Measurements from ENCODE around the gene TRDMT1.
A peak's percentile ranks its signal among the peaks of the same experiment; 100 is the strongest.

TRDMT1 gene

DNA sequence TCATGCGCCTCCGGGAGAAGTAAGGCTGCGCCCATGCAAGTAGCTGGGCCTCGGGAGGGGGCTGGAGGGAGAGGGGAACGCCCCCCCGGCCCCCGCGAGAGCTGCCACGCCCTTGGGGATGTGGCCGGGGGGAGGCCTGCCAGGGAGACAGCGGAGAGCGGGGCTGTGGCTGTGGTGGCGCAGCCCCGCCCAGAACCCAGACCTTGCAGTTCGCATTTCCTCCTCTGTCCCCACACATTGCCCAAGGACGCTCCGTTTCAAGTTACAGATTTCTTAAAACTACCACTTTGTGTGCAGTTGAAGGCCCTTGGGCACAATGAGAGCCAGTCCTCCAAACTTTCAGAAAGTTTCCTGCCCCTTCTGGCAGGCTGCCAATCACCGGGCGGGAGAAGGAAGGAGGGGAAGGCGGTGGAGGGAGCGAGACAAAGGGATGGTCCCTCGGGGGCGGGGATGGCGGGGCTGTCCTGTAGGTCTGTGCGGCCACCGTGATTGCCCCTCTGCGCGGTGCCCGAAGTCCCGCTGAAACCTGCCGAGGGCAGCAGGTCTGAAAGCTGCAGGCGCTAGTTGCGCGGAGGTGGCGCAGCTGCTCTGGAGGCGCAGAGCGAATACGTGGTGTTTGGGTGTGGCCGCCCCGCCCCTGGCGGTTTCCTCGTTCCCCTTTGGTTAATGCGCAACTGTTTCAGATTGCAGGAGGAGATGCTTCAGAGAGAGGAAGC is 28.7 kb upstream of the TRDMT1 start:
- peak; percentile 15 for DNase-seq

DNA sequence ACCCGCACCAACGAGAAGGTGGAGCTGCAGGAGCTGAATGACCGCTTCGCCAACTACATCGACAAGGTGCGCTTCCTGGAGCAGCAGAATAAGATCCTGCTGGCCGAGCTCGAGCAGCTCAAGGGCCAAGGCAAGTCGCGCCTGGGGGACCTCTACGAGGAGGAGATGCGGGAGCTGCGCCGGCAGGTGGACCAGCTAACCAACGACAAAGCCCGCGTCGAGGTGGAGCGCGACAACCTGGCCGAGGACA is 28.2 kb upstream of the TRDMT1 start:
- DNase-seq = no peak

DNA sequence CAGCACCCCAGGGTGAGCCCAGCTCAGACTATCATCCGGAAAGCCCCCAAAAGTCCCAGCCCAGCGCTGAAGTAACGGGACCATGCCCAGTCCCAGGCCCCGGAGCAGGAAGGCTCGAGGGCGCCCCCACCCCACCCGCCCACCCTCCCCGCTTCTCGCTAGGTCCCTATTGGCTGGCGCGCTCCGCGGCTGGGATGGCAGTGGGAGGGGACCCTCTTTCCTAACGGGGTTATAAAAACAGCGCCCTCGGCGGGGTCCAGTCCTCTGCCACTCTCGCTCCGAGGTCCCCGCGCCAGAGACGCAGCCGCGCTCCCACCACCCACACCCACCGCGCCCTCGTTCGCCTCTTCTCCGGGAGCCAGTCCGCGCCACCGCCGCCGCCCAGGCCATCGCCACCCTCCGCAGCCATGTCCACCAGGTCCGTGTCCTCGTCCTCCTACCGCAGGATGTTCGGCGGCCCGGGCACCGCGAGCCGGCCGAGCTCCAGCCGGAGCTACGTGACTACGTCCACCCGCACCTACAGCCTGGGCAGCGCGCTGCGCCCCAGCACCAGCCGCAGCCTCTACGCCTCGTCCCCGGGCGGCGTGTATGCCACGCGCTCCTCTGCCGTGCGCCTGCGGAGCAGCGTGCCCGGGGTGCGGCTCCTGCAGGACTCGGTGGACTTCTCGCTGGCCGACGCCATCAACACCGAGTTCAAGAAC is 27.7 kb upstream of the TRDMT1 start:
- no peak for DNase-seq

DNA sequence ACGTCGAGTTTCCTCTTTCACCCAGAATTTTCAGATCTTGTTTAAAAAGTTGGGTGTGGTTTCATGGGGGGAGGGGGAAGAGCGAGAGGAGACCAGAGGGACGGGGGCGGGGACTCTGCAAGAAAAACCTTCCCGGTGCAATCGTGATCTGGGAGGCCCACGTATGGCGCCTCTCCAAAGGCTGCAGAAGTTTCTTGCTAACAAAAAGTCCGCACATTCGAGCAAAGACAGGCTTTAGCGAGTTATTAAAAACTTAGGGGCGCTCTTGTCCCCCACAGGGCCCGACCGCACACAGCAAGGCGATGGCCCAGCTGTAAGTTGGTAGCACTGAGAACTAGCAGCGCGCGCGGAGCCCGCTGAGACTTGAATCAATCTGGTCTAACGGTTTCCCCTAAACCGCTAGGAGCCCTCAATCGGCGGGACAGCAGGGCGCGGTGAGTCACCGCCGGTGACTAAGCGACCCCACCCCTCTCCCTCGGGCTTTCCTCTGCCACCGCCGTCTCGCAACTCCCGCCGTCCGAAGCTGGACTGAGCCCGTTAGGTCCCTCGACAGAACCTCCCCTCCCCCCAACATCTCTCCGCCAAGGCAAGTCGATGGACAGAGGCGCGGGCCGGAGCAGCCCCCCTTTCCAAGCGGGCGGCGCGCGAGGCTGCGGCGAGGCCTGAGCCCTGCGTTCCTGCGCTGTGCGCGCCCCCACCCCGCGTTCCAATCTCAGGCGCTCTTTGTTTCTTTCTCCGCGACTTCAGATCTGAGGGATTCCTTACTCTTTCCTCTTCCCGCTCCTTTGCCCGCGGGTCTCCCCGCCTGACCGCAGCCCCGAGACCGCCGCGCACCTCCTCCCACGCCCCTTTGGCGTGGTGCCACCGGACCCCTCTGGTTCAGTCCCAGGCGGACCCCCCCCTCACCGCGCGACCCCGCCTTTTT is 26.9 kb upstream of the TRDMT1 start, which contains the start of gene VIM:
VIM (plus strand) TSS at position 151 of the 925 bp plus-strand sequence. CDS start 1,182 bp downstream, outside the sequence.
- DNase-seq = no peak

DNA sequence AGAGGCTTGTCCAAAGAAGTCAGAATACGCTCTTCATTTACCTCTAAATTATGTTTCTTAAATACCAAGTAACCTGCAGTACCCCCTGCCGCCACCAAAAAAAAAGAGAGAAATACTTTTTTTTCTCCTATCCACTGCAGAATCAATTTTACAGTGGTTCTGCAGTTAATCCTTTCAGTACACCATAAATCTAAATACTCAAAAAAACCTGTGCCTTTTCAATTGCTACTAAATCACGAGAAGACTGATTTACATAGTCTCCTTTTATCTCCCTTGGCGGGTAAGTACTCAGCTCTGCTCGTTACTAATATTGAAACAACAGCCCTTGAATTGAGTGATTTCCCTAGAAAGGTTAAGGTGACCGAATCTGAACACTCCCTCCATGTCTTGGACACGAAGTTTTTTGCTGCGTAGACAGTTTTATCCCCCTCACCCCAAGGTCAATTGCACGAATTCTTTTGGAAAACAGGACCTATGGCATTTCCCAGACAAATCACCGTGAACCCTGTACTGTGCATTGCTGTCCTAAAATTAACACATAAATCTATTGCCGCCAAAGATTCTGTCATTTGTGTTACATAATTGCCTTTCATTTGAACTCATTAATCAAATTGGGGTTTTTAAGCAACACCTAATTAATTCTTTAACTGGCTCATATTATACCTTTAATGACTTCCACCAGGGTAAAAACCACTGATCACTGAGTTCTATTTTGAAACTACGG is 26.1 kb upstream of the TRDMT1 start:
- DNase-seq = no peak

DNA sequence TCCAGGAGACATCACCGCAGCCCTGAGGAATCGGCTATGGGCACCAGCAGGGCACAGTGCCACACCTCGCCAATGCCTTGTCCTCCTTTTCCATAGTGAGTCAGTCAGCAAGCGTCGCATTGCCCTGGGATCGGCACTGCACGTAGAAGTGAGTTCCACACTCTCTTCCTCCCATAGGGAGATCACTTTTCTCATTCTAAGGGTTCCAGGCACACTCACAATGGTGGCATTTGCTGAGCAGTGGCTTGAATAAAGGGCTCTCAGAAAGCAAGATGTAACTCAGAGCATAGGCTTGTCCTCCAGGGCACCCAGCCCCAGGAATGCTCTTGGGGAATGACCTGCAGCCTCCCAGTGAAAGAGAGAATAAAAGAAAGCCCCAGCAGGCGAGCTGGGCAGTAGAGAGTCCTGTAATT is 25.4 kb upstream of the TRDMT1 start:
- no peak for DNase-seq

DNA sequence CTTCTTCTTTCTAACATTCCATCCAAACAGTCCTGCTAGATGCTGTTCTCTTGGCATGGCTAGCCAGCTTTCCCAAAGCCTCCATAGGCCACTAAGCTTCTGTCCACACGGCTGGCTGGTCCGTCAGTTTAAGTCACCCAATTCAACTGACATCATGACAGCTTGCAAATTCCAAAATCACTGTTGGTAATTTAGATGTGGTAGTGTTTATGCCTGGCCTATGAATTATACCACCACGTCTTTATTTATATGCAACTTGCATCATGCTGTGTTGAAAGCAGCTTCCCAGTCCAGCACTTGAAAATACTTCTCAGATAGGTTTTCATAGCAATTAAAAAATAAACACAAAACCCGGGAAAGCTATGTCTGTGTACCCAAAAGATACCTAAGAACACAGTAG is 24.3 kb upstream of the TRDMT1 start:
- no peak for DNase-seq

DNA sequence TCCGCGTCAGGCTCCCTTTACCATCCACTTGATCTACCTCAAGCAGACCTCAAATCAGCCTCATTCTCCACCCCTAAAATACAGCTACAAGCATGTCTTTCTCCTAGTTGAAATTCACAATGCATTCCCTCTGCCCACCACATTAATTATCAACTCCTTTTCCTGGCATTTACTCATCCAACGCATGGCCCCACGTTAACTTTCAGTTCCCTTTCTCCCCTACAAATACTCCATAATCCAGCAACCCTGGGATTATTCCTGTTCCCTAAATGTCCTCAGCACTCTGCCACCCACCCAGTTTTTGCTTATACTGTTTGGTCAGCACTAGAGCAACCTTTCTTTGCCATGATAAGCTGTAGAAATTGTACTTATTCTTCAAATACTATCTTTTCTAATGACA is 20.9 kb upstream of the TRDMT1 start:
- no peak for DNase-seq

DNA sequence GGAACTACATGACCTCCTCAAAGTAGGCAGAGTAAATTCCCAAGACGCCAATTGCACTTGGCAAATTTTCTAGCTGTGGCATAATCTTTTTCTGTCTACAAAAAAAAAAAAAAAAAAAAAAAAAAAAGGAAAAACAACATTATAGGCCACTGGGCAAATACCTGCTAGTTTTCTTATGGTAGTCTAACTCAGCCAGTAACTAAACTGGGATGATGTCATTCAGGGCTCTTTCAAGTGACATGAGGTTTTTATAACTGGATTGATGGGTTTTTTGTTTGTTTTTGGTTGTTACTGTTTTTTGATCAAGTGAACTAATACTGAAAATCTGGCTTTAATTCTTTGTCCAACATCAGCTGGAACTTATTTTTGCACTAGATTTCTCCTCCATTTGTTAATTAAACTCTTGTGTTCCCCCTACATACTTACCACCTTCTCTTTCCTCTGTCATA is 19.2 kb upstream of the TRDMT1 start:
- no peak for DNase-seq

DNA sequence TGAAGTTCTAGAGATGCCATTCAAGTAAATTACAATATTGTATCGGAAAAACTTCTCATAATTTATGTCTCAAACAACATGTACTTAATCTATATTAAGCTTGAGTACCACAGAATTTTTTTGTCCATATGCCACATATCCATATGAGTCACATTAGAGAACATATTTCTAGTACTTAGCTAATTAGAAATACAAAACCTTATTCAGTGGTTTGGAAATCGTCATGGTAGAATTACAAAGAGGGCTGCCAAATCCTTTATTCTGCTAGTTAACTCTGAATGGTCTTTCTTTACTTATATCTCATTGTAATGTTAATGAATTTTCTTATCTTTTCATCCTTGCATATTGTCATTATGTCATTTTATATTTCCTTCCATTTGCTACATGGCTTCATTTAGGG is 17.6 kb upstream of the TRDMT1 start:
- DNase-seq = no peak

DNA sequence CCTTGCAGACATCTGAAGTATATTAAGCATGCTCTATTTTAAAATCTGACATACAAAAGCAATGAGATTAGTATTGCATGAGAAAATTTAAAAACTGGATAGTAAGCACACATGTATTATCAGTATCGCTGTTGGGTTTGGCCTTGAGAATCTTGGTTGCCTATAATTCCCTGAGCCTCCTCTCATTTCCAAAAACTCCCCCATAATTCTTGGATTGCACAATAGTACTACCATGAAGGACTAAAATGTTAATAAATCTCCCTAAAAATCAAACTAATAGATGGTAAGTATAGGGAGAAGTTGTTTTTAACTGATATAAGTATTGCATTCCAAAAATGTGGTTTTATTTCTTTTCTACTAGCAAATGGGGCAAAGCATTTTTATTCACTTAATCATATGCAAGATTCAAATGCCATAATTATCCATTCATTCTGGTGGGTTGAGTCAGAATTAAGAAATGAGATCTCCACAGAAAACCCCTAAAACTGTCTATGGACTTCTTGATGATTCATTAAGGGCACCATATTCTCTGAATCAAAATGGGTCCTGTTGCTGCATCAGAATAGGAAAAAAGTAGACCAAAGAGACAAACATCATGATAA is 16.3 kb upstream of the TRDMT1 start:
- DNase-seq = no peak

DNA sequence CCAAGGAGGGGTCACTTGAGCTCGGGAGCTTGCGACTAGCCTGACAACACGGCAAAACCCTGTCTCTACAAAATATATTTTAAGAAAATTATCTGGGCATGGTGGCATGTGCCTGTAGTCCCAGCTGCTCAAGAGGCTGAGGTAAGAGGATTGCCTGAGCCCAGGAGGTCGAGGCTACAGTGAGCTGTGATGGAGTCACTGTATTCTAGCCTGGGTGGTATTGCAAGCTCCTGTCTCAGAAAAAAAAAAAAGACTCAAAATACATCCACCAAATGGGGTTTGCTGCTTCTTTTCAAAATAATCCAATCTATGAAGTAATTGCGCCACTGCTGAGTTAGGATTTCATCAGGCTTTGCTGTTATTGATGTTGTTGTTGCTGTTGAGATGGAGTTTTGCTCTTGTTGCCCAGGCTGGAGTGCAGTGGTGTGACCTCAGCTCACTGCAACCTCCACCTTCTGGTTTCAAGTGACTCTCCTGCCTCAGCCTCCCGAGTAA is 15.5 kb upstream of the TRDMT1 start:
- DNase-seq = no peak

DNA sequence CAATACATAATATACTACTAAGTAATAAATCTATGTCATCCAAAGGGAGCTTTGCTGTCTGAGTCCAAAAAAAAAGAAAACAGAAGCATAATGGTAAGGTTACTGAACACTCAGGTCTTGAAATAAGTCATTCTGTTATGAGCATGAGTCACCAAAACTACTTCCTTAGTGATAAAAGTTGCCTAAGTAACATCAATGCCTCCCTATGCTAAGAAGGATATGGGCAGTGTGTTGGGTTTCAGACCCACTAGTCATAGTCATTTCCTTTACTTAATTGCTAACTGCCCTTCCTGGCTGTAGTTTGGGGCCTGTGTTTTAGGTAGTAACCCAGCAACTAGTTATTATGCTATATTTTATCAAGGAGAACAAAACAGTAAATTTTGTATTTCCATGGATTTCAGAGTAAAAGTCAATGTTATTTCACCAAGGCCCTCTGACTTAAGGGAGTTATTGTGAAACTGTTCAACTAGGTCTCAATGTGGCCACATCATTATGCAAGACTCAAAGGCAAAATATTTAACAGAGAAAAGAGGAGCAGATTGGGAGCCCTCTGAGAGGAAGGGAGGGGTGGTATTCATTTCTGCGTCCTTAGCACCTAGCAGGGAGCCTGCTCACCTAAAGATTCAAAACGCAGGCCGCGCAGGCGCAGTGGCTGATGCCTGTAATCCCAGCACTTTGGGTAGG is 14.9 kb upstream of the TRDMT1 start:
- no peak for DNase-seq

DNA sequence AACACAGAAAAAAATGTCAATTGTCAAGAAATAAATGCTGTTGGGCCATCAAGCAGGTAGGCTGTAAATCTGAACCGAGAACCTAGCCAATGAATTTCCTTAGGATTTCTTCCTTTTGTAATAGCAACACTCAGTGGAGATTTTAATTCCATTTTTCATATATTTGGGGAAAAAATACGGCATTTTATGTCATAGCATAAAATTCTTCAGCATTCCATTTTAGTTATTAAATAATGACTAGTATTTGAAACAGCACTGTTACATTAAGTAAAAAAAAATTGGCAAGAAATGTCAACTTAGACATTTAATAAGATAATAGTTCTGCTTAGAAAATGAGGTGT is 14.3 kb upstream of the TRDMT1 start:
- DNase-seq = no peak

DNA sequence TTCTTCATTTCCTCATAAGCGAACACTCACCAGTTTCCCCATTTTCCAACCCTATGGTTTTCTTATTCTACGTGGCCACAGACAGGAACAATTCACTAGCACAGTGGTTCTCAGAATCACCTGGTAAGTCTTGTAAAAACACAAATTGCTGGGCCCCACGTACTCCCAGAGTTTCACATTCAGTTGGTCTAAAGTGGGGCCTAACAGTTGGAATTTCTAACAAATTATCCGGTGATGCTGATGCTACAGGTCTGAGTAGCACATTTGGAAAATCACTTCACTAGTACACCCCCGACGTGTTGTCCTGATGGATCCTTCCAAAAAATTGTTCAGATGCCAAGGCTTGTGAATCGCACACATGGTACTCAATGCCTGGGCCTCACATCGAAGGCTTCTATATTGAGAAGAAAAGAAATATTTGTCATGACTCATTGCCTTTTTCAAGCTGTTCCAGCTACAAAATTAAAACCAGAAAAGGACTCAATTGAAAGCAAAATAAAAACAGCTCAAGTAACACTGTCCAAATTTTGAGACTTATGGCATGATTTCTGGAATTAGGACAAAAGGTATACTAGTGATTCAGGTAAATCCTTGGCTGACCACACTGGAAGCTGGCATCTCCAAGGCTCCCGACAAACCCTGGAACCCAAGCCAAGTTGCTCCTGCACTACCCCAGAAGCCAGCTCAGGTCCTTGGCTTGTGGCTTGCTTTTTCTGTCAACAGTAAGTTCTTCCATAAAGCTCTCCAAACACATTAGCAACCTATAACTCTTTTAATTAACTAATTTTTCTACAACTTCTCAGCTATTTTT is 13.7 kb upstream of the TRDMT1 start:
- no peak for DNase-seq

DNA sequence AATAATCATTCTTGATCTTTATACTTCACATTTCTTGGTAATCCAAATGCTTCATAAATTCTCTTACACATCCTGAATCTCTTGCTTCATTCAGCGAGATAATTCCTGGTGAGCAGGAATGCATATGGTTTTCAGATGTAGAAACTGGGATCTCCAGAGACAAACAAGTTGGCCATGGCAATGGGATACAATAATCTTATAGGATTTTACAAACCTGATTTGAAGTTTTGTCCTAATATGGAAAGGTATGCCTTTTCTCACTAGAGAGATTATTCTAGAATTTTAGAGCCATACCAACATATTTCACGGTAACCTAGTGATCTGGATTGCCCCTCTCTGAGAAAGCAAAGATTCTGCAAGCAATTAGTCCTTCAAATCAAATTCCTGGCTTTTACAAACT is 13.1 kb upstream of the TRDMT1 start:
- DNase-seq = no peak

DNA sequence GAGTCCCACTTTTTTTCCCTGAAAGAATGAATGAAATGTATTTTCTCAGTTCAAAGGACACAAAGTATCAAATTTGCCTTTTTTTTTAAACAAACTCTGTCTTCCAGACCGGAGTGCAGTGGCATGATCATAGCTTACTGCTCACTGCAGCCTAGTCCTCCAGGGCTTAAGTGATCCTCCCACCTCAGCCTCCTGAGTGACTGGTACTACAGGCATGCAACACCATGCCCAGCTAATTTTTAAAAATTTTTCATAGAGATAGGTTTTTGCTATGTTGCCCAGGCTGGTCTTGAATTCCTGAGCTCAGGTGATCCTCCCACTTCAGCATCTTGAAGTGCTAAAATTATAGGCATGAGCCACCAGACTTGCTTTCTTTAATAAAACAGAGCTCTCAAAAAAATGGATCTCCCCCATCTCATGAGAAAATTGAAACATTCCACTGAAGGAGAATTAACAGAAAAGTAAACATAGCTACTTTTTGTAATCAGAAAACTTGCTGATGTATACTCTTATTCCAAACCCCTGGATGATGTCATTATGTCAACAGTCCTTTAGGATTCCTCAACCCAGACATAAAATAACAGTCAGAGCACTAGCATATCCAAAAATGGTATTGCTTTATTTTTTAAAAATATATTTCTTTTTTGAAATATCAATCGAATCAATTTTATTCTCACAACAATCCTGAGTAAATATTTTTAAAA is 12.3 kb upstream of the TRDMT1 start:
- DNase-seq = no peak

DNA sequence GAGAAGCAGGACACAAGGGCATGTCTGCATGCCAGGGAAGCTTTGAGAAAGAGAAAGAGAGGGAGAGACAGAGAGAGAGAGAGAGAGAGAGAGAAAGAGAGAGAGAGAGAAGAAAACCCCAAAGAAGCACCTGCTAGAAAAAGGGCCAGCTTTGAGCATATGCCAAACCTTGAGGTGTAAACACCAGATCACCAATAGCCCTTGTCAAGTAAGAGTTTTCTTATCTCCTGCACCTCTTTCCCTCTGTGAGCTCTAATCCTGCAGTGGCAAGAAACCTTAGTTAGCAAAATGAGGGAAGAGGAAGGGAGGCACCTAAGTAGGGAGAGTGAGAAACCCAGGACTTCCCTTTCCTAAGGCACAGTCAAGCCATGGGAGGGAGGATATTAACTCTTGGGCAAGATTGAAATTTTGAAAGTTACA is 11.3 kb upstream of the TRDMT1 start:
- no peak for DNase-seq

DNA sequence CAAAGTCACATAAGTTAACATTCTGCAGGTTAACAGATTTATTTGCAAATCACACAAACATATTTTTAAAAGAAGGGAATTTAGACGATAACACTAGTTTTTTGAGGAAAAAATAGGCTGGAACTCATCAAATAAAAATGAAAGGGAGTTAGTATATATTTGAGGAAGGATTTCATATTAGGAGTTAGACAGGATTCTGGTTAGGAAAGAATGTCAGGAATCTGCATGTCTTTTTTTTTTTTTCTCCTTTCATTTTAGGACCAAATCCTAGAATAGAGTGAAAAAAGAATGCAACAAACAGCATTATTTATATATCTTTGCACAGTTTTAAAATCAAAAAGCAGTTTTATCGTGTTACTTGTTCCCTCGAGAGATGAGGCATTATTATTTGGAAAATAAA is 8.9 kb upstream of the TRDMT1 start:
- no peak for DNase-seq

DNA sequence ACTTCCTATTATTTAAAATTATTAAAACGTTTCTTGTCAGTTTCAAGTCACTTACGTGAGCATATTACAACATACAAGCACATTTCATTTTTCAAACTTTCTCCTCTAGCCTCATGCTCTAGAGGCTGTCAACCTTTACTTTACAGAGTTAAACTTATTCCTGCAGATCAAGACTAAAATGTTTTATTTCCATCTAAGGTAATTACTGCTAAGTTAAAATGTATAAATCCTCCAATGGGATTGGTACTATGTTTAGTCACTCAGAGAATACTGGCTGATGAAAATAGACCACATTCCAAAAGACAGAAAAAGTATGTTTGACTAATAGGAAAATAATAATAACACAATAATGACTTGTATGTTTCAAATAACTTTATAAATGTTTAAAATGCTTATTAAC is 8.4 kb upstream of the TRDMT1 start:
- DNase-seq = no peak
